Measurements from ENCODE around the gene OR12D1. TPM values are rescaled to one million over a fixed set of nuclear protein-coding genes. Genes with fewer than 3 reads are reported as not detected.

Gene OR12D1
- not detected for total RNA-seq

DNA sequence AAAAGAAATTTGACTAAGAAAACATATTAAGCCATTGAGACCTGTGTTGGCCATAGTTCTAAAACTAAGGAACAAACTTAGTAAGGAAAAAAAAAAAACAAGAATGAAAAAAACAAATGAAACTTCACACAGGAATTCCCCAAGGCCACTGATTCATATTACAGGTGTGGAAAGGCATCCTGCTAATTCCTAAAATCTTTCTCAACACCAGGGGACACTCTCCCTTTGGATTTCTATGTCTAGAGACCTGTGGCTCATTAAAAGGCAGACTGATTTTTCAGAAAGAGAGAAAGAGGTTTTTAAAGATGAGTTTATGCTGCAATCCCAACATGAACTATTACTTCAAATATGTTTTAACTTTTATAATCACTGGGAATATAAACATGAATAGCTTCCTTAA is at the start of gene OR12D1:
OR12D1 (plus strand) TSS at position 341 of the 400 bp plus-strand sequence.

DNA sequence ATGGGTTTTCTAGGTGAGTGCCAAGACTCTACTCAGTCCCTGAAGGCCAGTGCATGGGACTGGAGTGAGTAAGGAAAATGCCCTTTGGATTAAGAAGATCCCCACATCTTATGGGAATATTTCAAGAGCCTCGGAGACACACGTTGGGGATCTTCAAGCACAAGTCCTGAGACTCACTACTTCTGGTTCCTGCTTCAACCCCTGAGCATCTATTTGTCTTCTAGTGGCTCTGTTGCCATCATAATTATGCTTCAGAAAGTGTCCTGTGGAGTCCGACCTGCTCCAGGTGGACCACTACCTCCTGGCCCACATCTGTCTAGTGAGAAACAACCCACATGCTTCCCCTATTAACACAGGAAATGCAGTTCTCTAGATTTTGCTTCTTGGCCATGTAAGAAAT is 46.0 kb upstream of the OR12D1 start, which contains the start of gene OR5V1:
OR5V1 (minus strand) TSS at position 101 of the 400 bp plus-strand sequence. CDS start 12,670 bp downstream, outside the sequence.

DNA sequence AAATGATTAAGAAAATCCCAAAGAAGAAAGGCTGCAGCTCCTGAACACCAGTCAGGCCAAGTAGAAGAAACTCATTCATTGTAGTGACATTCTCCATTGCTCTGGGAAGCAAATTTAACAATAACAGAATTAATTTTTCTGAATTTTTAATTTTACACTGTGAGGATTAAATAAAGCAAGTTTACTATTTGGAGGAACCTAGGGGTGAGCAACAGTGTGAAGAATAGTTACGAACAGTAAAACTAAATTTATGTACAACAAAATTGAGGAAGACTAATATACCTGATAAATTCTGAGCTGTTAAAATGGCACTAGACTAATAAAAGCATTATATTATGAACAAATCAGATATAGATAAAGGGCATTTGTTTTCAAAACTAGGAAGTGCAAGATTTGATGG is 39.5 kb upstream of the OR12D1 start, which contains the start of gene OR12D3:
OR12D3 (minus strand) TSS at position 101 of the 400 bp plus-strand sequence; CDS start at position 97, 4 bp downstream.

DNA sequence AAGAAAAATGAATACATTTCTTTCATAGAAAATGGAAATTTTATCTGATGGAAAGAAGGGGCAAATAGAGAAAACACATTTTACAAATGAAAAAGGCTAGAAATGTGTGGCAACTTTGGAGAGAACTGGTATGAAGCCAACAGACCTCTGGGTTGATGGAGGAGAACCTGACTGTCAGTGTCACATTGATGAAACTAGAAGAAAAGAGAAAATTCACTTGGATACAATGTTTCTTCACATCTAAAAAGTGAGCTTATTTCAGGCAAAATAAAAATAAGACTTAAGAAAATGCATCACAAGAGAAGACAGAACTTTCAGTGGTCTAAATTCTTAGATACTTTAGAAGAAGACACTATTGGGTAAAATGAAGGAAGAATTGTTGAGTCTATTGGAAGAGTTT is 19.4 kb upstream of the OR12D1 start, which contains the start of gene OR12D2:
OR12D2 (plus strand) TSS at position 301 of the 400 bp plus-strand sequence. CDS start 1,069 bp downstream, outside the sequence.

DNA sequence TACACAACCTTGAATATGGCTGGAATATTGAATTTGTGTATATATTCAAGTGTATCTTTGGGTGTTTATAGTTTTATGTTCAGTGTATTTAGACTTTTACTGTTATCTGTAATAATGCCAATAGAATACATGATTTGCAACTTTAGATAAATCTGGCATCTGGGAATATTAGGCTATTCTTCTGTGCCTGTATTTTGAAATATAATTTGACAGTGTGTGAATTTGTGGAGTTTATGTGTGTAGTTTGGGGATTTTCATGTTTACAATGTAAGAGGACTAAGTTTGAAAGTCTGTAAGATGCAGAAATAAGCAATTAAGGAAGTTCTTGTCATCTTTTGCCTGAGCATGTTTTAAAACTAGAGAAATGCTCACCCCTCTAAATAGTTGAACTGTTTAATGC is 24.3 kb downstream of the OR12D1 start, which contains the start of gene OR10C1:
OR10C1 (plus strand) TSS at position 301 of the 400 bp plus-strand sequence. CDS start 710 bp downstream, outside the sequence.

DNA sequence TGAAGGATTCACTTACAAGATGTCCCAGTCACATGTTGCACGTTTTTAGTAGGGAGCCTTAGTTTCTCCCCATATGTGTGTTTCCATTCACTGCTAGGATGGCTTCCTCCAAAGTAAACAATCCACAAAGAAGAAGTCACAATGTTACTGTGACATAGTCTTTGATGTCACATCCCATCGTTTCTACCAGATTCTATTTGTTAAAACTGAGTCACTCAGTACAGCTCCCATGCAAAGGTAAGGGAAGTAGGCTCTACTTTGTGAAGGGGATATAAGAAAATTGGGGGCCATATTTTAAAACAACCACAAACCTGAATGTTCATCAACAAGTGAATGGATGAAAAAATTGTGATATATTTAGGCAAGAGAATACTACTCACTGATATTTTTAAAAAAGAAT is 42.2 kb downstream of the OR12D1 start, which contains the start of the genes OR11A1 and OR2H1:
OR11A1 (minus strand) TSS at position 101 of the 400 bp plus-strand sequence. CDS start 29,430 bp downstream, outside the sequence.
OR2H1 (plus strand) TSS at position 185 of the 400 bp plus-strand sequence. CDS start 4,615 bp downstream, outside the sequence.

Other genes starting within 250 kb of the OR12D1 start
- gene OR2J2, start 244.0 kb upstream of the OR12D1 start, total RNA-seq, result 0.46 TPM
- gene OR14J1, start 113.2 kb upstream of the OR12D1 start, total RNA-seq, result under 0.01 TPM
- gene OR5V1, start 46.1 kb upstream of the OR12D1 start, total RNA-seq, result not detected
- not detected for gene OR12D3, start 39.6 kb upstream of the OR12D1 start, total RNA-seq
- 0.23 TPM for gene OR12D2, start 19.3 kb upstream of the OR12D1 start, total RNA-seq
- not detected for gene OR10C1, start 24.4 kb downstream of the OR12D1 start, total RNA-seq
- not detected for gene OR11A1, start 42.1 kb downstream of the OR12D1 start, total RNA-seq
- not detected for gene OR2H1, start 42.2 kb downstream of the OR12D1 start, total RNA-seq
- not detected for gene MAS1L, start 73.0 kb downstream of the OR12D1 start, total RNA-seq
- not detected for gene UBD, start 144.8 kb downstream of the OR12D1 start, total RNA-seq
- not detected for gene OR2H2, start 170.2 kb downstream of the OR12D1 start, total RNA-seq
- 175 TPM for gene GABBR1, start 218.3 kb downstream of the OR12D1 start, total RNA-seq
- gene MOG, start 242.2 kb downstream of the OR12D1 start, total RNA-seq, result 1.4 TPM